Measurements from ENCODE around the gene E4F1.
A peak's percentile ranks its signal among the peaks of the same experiment; 100 is the strongest.

The E4F1 gene, protein sequence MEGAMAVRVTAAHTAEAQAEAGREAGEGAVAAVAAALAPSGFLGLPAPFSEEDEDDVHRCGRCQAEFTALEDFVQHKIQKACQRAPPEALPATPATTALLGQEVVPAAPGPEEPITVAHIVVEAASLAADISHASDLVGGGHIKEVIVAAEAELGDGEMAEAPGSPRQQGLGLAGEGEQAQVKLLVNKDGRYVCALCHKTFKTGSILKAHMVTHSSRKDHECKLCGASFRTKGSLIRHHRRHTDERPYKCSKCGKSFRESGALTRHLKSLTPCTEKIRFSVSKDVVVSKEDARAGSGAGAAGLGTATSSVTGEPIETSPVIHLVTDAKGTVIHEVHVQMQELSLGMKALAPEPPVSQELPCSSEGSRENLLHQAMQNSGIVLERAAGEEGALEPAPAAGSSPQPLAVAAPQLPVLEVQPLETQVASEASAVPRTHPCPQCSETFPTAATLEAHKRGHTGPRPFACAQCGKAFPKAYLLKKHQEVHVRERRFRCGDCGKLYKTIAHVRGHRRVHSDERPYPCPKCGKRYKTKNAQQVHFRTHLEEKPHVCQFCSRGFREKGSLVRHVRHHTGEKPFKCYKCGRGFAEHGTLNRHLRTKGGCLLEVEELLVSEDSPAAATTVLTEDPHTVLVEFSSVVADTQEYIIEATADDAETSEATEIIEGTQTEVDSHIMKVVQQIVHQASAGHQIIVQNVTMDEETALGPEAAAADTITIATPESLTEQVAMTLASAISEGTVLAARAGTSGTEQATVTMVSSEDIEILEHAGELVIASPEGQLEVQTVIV

GRCh38 chr16:2223221-2223941 is at the start of gene E4F1:
TSS of gene E4F1 (plus strand) at chr16:2223591. CDS start at chr16:2223614, 23 bp downstream.
- DNase-seq: peak; percentile 100

DNA sequence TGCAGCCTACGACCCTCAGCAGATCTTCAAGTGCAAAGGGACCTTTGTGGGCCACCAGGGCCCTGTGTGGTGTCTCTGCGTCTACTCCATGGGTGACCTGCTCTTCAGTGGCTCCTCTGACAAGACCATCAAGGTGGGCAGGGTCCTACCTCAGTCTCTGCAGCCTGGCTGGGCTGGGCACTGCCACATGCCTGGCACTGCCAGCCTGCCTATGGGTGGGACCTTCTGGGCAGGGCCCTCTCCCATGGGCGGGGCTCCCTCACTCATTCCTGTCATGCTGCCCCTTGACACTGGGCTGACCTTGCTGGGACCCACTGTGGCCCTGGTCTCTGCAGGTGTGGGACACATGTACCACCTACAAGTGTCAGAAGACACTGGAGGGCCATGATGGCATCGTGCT is 49.5 kb upstream of the E4F1 start:
- DNase-seq: no peak

DNA sequence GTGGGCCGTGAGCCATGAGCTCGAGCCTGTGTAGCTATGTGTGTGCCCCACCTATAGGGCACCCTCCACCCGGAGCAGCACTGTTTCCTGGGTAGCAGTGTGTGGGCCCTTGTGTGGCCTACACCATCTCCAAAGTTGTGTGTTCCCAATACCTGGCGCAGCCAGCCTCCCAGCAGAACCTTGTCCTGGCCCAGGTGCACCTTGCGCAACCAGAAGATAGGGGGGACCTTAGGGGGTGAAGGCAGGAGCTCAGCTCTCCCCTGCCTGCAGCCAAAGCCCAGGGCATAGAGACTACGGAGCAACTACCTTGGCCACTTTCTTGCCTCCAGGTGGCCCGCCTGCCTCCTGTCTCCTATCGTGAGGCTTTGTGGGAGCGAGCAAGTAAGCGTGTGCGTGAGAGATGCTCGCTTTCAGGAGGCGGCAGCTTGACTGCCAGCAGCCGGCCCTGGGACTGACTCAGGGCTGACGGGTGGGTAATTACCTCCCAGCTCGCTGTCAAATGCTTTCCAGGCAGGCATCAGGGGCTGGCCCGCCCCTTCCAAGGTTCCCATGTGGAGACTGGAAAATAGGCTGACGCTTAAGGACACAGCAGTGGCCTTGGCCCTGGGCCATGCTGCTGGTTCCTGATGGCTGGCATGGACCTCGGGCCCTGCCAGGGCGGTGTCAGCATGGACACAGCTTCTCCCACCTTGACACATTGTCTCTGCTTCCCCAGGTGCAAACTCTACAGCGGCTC is 48.8 kb upstream of the E4F1 start:
- DNase-seq: no peak

DNA sequence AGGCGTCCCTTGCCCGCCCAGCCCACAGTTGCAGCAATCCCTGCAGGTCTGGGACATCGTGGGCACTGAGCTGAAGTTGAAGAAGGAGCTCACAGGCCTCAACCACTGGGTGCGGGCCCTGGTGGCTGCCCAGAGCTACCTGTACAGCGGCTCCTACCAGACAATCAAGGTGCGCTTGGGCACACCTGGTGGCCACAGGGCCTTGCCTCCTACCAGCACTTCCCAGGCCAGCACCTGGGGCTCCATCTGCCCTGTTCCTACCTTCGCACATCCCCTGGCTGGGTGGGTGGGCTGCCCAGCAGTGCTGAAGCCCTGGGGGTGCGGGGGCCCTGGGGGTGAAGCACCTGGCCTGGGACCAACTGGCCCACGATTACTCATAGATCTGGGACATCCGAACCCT is 47.9 kb upstream of the E4F1 start:
- DNase-seq: no peak

GRCh38 chr16:2176047-2176446 is 47.3 kb upstream of the E4F1 start:
- DNase-seq: no peak

DNA sequence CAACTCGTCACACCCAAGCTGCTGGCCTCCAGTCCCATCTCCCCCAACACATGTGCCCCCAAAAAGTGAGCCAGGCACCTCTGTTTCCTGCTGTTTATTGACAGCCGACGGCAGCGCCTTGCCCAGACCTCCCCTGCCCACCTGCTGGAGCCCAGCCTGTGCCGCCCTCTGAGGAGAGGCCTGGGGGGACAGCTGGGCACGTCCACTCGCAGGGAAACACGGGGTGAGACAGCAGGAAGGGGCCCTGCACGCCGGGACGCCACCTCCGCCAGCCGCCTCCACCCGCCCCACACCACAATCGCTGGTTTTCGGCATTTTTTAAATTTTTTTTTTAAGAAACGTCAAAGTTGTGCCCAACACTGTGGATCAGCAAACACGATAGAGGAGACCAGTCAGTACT is 46.3 kb upstream of the E4F1 start:
- no peak for DNase-seq

GRCh38 chr16:2177561-2177960 is 45.8 kb upstream of the E4F1 start:
- no peak for DNase-seq

- DNase-seq: no peak
Observed at GRCh38 chr16:2178321-2179106, 44.9 kb upstream of the E4F1 start.

DNA sequence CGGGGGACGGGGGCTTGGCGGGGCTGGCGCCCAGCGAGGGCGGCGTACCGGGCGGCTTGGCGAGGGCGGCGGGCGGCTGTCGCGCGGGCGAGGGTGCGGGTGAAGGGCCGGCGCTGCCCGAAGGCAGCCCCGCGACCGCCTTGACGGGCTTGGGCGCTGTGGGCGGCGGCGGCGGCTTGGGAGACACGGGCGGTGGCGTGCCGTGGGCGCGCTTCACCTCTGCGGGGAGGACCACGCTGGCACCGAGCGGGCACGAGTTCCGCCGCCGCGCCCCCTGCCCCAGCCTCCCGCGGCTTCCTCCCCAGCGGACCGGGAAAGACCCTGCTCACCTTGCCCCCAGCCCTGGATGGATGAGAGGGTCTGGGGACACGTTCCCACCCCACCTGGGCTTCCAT is 44.3 kb upstream of the E4F1 start:
- no peak for DNase-seq

- DNase-seq: no peak
Observed at GRCh38 chr16:2179576-2179975, 43.8 kb upstream of the E4F1 start.

- DNase-seq: no peak
Observed at GRCh38 chr16:2180461-2180860, 42.9 kb upstream of the E4F1 start.

DNA sequence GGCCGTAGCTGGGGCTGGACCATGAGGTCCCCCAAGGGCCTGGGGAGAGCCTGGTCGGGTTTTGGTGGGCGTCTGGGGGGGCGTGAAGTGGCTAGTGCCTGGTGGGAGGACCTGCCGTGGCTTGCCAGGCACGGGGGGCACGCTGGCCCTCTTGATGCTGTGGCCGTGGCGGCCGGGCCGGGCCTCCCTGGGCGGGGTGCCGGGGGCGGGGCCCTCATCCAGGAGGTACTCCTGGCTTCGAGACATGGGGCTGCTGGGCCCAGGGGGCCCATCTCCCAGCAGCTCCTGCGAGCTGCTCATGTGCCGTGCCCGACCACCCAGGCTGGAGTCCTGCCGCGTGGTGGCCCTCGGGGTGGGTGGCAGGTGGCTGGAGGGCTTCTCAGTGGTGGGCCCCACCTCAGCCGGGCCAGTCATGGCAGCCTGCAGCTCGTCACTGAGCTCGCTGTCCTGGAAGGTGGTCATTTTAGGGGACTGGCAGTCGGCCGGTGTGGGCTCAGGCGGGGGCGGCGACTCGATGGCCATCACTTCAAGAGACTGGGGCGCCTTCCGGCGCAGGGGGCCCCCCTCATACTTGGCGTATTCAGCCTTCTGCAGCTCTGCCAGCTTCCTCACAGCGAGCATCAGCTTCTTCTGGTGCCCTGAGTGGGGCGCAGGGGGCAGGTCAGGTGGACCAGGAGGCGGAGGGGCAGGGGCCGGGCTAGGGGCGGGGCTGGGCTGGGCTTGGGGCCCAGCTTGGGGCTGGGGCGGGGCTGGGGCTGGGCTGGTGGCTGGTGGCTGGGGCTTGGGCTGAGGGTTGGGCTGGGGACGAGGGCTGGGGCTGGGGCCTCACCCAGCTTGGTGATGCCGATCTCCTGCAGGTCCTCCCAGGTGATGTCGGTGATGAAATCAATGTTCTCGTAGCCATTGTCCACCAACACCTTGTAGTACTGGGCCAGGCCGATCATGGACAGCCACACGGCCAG is 42.1 kb upstream of the E4F1 start:
- DNase-seq: no peak

- no peak for DNase-seq
Observed at GRCh38 chr16:2181952-2182351, 41.4 kb upstream of the E4F1 start.

DNA sequence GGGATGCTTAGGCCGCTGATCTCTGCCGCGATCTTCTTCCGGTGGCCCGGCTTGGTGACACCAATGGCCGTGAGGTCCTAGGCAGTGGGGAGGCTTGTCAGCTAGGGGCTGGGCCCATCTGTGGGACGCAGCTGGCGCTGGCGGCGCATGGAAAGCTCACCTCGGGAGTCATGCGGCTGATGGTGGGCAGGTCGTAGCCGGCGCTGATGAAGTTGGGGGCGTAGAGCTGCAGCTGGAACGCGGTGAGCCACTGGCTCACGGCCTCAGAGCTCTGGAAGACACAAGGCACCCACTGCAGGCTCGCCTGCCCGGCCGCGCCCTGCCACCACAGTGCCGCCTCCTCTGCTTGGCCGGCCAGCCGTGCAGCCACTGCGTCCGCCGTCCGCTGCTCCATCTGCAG is 39.7 kb upstream of the E4F1 start:
- no peak for DNase-seq

- DNase-seq: no peak
Observed at GRCh38 chr16:2184346-2184745, 39.0 kb upstream of the E4F1 start.

DNA sequence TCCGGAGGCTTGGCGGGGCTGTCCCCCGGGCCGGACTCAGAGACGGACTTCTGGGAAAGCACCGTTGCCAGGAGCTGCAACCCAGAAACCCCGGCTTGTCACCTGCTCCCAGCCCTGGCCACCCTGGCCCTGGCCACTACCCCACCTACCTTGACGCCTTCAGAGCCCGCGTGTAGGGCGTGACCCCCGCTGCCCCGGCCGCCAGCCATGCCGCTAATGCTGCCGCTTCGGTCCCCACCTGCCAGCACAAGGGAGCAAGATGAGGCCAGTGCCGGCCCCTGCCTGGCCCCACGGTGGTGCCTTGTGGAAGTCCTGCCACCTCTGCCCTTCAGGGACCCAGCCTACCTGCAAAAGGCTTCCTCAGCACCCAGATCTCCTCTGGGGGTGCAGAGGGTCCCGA is 38.4 kb upstream of the E4F1 start:
- no peak for DNase-seq

DNA sequence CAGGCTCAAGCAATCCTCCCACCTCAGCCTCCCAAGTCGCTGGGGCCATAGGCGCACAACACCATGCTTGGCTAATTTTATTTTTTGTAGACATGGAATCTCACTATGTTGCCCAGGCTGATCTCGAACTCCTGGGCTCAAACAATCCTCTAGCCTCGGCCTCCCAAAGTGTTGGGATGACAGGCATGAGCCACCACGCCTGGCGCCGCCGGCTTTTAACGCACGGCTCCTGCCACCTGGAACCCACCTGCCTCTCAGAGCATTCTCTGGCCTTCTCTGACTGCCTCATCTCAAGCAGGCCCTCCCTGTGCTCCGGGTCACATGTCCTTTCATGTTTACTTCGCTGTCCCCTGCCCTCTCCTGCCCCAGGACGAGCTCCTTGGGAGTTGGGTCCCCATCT is 37.3 kb upstream of the E4F1 start:
- DNase-seq: no peak

DNA sequence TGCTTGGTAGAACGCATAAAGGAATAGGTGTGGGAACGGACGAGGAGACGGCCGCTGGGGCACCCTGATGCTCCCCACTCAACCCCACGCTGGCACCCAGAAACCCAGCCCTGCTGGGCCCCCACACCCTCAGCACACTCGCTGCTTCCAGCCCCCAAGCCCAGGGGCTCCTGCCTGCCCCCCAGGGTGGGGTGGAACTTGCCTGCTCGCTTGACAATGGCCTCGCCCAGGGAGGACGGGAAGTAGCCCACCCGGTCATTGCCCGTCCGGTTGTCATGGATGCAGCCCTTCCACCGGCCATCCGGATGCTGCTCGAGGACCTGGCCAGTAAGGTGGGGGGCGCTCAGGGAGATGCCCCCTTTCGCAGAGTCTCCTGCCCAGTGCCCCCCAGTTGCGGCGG is 36.9 kb upstream of the E4F1 start:
- DNase-seq: no peak

DNA sequence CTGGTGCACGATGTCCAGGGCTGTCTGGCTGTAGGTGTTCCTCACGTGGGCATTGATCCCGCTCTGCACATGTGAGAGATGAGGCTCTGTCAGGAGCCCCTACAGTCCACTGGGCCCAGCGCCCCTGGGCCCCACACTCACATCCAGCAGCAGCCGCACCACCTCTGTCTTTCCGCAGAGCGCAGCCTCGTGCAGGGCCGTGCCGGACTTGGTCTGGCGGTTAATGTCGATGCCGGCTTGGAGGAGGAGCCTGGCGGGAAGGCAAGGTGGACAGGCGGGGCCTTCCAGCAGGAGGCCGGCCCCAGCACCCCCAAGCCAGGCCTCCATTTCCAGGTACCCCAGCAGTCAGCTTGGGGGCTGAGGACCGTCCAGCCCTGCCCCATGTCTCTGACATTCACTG is 36.2 kb upstream of the E4F1 start:
- DNase-seq: no peak

GRCh38 chr16:2188395-2188794 is 35.0 kb upstream of the E4F1 start:
- DNase-seq: no peak
